Adipose tissue (tissue), 3 donors: ENCODE data around the gene ST3GAL3. TPM values are rescaled to one million over a fixed set of nuclear protein-coding genes. Genes with fewer than 3 reads are reported as not detected.
"Not testable (repeated sequence)": the region's sequence is repeated elsewhere in the genome, so short reads cannot be mapped to it uniquely, and the experiment has no call there.

Experiments
- H3K27ac ChIP-seq: one replicate; pipeline ENCODE4 v1.5.1; 2013; ENCODE audit warnings: low read depth, low read length
- WGBS, 3 donors: extraction: QIAGEN DNeasy Blood & Tissue Kit; methylation state at CpG; one replicate each; pipeline ENCODE4 v1.1.7; 2013; 5-methylcytosine and 5-hydroxymethylcytosine counted together
- polyA plus RNA-seq, 3 donors: library from polyadenylated mRNA; stranded (reverse); fragments of 200-250 nt; gene quantifications; one replicate each; pipeline ENCODE4 v1.2.3, GENCODE V29; 2013
- donor health status: healthy with polysubstance abuse.
- donor health status: Bipolar disorder and iron deficiency.
- donor health status: healthy.

The ST3GAL3 gene
- polyA plus RNA-seq, 3 donors, result 5.2 to 16.5 (median 15.2) TPM

GRCh38 chr1:43773821-43774220 lies 66.5 kb downstream of the ST3GAL3 start:
- H3K27ac ChIP-seq, result no peak overlapping the region

- no peak overlapping the region for H3K27ac ChIP-seq
- WGBS, 3 donors, result 62 to 88% (median 69%) methylated on average over 2 of the region's 2 CpGs
Observed at GRCh38 chr1:43774359-43774758, 67.0 kb downstream of the ST3GAL3 start.

DNA sequence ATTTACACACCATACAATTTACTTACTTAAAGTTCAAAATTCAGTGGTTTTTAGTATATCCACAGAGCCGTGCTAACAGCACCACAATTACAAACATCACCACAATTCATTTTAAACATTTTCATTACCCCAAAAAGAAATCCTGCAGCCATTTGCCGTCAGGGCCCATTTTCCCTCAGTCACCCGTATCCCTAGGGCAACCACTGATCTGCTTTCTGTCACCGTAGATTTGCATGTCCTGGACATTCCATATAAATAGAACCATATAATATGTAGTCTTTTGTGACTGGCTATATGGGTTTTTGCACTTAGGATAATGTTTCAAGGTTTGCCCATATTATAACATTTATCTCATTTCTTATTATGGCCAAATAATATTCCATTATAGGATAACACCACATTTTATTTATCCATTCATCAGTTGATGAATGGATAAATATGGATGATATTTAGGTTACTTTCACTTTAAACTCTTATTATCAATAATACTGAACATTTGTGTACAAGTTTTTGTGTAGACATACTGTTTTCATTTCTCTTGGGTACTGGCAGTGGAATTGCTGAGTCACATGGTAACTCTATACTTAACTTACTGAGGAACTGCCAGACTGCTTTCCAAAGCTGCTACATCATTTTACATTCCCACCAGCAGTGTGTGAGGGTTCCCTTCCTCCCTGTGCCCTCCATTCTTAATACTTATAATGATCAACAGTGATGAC lies 68.9 kb downstream of the ST3GAL3 start:
- H3K27ac ChIP-seq, result no peak overlapping the region
- 95 to 99% (median 96%) methylated on average over 4 of the region's 4 CpGs for WGBS, 3 donors

DNA sequence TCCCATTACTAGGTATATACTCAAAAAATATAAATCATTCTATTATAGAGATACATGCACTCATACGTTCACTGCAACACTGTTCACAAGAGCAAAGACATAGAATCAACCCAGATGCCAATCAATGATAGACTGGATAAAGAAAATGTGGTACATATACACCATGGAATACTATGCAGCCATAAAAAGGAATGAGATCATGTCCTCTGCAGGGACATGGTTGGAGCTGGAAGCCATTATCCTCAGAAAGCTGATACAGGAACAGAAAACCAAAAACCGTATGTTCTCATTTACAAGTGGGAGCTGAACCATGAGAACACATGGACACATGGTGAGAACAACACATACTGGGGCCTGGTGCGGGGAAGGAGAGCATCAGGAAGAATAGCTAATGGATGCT lies 70.6 kb downstream of the ST3GAL3 start:
- WGBS, 3 donors, result 95 to 98% (median 96%) methylated on average over 3 of the region's 3 CpGs
- not testable (repeated sequence) for H3K27ac ChIP-seq

- 49 to 89% (median 68%) methylated on average over 1 of the region's 1 CpG for WGBS, 3 donors
- no peak overlapping the region for H3K27ac ChIP-seq
Observed at GRCh38 chr1:43779266-43779665, 71.9 kb downstream of the ST3GAL3 start.

DNA sequence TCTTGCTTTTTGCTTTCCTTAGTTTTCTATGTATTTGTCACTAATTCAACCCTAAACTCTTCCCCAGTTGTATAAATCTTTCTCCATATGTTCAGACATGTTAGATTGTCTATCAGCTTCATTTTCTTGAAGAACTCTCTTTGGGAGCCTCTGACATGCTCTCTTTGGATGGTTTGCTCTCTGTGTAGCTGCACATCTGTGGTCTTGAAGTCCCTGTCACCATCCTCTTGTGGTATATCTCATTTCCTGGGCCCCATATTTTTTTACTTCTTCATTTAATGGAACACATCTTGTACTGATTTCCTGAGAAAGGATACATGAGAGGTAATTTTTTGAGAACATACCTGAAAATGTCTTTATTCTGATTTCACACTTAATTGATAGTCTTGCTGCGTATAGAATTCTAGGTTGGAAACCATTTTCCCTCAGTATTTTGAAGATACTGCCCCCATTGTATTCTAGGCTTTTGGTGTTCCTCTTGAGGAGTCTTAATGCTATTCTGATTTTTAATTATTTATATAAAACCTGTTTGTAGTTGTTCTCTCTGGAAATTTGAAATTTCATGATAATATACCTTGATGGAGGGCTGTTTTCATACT lies 72.6 kb downstream of the ST3GAL3 start:
- WGBS, 3 donors, result 97 to 100% (median 98%) methylated on average over 1 of the region's 1 CpG

GRCh38 chr1:43781574-43781973 lies 74.2 kb downstream of the ST3GAL3 start:
- 49 to 87% (median 56%) methylated on average over 2 of the region's 2 CpGs for WGBS, 3 donors
- no peak overlapping the region for H3K27ac ChIP-seq

More for the DNA sequence above, 72.6 kb downstream of the ST3GAL3 start:
- H3K27ac ChIP-seq, result no peak overlapping the region

- WGBS, 3 donors, result 83 to 93% (median 90%) methylated on average over 4 of the region's 4 CpGs
- H3K27ac ChIP-seq, result no peak overlapping the region
Observed at GRCh38 chr1:43783096-43783670, 75.8 kb downstream of the ST3GAL3 start.

DNA sequence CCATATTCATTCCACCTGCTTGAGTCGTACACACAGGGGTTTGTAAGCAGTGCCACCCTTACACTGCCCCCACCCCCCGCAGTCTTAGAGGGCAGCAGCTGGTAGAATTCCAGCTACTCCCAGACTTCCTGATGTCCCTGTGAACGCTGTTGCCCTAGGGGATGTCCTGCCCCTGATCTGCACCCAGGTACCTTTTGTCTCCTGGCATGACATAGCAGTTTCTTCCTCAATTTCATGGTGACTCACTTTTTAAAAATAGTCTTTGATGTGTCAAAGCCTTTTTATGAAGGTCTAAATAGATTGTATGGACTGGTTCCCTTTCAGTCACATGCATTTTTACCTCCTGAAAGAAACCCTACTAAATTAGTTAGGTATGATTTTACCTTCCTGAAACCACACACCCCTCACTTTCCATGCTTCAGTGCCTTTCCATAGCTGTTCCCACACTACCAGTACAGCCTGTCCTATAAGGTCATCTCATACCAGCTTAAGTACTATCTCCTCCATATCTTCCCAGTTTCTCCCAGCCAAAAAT lies 76.4 kb downstream of the ST3GAL3 start:
- 71 to 84% (median 71%) methylated on average over 3 of the region's 3 CpGs for WGBS, 3 donors
- no peak overlapping the region for H3K27ac ChIP-seq

GRCh38 chr1:43786201-43786958 lies 79.0 kb downstream of the ST3GAL3 start:
- 68 to 87% (median 74%) methylated on average over 13 of the region's 13 CpGs for WGBS, 3 donors
- no peak overlapping the region for H3K27ac ChIP-seq

- H3K27ac ChIP-seq, result no peak overlapping the region
- WGBS, 3 donors, result 23 to 77% (median 35%) methylated on average over 1 of the region's 1 CpG
Observed at GRCh38 chr1:43786960-43787359, 79.6 kb downstream of the ST3GAL3 start.

- no peak overlapping the region for H3K27ac ChIP-seq
Observed at GRCh38 chr1:43789604-43790550, 82.5 kb downstream of the ST3GAL3 start.

DNA sequence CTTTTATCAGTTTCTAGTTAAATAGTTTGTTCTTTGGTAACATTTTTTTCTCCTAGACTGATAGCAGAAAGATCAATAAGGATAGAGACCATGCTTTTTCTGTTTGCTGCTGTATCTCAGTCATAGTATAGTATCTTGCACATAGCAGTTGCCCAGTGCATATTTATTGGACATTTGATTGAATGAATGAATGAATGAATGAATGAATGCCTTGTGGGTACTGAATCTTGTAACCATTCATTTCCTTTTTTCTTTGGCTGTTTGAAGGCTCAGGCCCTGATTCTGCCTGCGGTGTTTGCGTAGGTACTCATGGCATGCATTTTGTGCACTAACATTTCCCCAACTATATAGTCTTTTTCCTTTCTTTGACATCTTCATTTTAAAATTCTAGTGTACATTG lies 83.9 kb downstream of the ST3GAL3 start:
- no peak overlapping the region for H3K27ac ChIP-seq
- WGBS, 3 donors, result 95 to 98% (median 98%) methylated on average over 2 of the region's 2 CpGs

More at GRCh38 chr1:43789604-43790550, 82.5 kb downstream of the ST3GAL3 start:
- WGBS, 3 donors, result 83 to 95% (median 83%) methylated on average over 3 of the region's 3 CpGs

GRCh38 chr1:43796111-43796581 lies 88.8 kb downstream of the ST3GAL3 start:
- 27 to 82% (median 45%) methylated on average over 1 of the region's 1 CpG for WGBS, 3 donors
- H3K27ac ChIP-seq, result no peak overlapping the region

DNA sequence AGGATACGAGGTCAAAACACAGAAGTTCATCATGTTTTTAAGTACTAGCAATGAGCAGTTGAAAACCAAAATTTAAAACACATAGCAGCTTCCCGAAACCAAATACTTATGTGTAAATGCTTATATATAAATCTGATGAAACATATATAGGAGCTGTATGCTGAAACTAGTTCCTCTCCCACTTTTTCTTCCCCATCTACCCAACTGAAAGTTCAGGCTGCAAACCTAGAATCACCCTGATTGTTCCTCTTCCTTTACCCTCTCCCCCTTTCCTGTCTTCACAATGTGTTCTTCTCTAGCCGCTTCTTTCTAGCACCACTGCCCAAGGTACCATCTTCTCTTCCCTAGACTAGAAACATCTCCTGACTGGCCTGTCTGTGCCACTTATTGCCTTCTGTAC lies 90.6 kb downstream of the ST3GAL3 start:
- H3K27ac ChIP-seq, result no peak overlapping the region
- WGBS, 3 donors, result 62 to 93% (median 62%) methylated on average over 3 of the region's 3 CpGs

DNA sequence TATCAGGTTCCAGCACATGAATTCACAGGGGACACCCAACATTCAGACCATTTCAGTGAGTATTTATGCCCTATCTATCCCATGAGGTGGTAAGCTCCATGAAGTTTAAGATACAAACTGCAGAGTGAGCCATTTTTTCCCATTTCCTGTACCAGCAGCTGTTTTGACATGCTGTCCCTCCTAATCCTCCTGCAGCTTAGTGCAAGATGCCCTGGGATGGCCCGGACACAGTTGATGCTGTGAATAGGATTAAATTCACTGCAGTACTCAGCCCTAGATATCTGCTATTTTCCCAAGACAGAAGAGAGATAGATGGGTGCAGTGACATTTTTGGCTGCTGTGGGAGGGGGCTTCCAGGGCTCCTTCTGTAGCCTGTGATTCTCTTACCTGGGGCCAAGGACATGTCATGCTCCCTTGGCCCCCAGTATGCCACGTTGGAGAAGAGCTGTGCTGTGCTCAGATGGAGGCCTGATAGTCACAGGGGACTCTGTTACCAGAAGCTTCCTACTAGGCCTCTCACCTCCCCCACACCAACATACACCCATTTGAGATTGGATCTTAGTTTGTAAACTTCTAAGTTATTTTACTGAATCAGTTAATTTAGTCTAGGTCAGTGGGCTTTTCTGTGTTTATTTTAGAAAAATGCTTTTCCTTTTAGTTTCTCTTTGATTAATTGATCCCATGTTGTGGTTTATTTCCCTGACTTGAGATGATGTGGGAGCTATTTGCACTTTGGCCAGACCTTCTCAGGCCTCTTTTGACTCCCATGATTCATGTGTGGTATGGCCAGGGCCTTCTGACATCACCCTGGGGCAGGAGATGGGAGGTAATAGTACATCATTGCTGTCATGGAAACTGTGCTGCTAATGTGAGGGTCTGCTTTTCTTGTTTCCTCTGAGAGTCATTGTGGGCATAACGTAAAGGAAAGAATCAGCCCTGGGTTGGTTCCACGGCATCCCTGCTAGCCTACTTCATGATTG lies 92.6 kb downstream of the ST3GAL3 start:
- WGBS, 3 donors, result 78 to 81% (median 81%) methylated on average over 4 of the region's 4 CpGs
- no peak overlapping the region for H3K27ac ChIP-seq

GRCh38 chr1:43800771-43801170 lies 93.4 kb downstream of the ST3GAL3 start:
- H3K27ac ChIP-seq, result no peak overlapping the region
- WGBS, 3 donors, result 89 to 94% (median 93%) methylated on average over 3 of the region's 3 CpGs
